ENCODE measurements around the gene ATF7IP2. TPM values are rescaled to one million over a fixed set of nuclear protein-coding genes. Genes with fewer than 3 reads are reported as not detected.
"Not testable (repeated sequence)": the region's sequence is repeated elsewhere in the genome, so short reads cannot be mapped to it uniquely, and the experiment has no call there.

The ATF7IP2 gene
- total RNA-seq, 1 donor from 2014 or later: 15.3 TPM

GRCh38 chr16:10391339-10391738, 5.5 kb downstream of the ATF7IP2 start:
- Mint-ChIP-seq H3K27me3 (ENCODE audit: unreplicated experiment) (peaks cover 2% of the 10 kb centered on the region), H3K27ac (ENCODE audit: unreplicated experiment) (no peak overlapping the region), H3K4me3 (ENCODE audit: unreplicated experiment) (no peak overlapping the region), H3K9me3 (ENCODE audit: unreplicated experiment) (no peaks in the 10 kb centered on the region), H3K36me3 (ENCODE audit: low read depth, unreplicated experiment) (peaks cover 10% of the 10 kb centered on the region), H3K4me1 (ENCODE audit: unreplicated experiment) (peaks cover 16% of the 10 kb centered on the region)
- DNase-seq (ENCODE audit: low spot score): no peak
- no peak for TF ChIP-seq CTCF (IDR thresholded peaks at IDR 0.05; ENCODE audit: unreplicated experiment)

- TF ChIP-seq CTCF (IDR thresholded peaks at IDR 0.05; ENCODE audit: unreplicated experiment): no peak
- DNase-seq (ENCODE audit: low spot score): no peak
- Mint-ChIP-seq H3K27ac (ENCODE audit: unreplicated experiment) (no peak overlapping the region), H3K27me3 (ENCODE audit: unreplicated experiment) (no peaks in the 10 kb centered on the region), H3K36me3 (ENCODE audit: low read depth, unreplicated experiment) (peaks cover 37% of the 10 kb centered on the region), H3K4me1 (ENCODE audit: unreplicated experiment) (peaks cover 11% of the 10 kb centered on the region), H3K9me3 (ENCODE audit: unreplicated experiment) (peaks cover 12% of the 10 kb centered on the region), H3K4me3 (ENCODE audit: unreplicated experiment) (no peak overlapping the region)
These were observed 17.1 kb downstream of the ATF7IP2 start for GRCh38 chr16:10402975-10403374.

GRCh38 chr16:10405386-10405939, 19.6 kb downstream of the ATF7IP2 start:
- no peak for TF ChIP-seq CTCF (IDR thresholded peaks at IDR 0.05; ENCODE audit: unreplicated experiment)
- H3K4me3 Mint-ChIP-seq (ENCODE audit: unreplicated experiment): peak overlapping the region; percentile 80
- H3K27ac Mint-ChIP-seq (ENCODE audit: unreplicated experiment): peak overlapping the region; percentile 85
- H3K4me1 Mint-ChIP-seq (ENCODE audit: unreplicated experiment): peaks cover 11% of the 10 kb centered on the region
- H3K36me3 Mint-ChIP-seq (ENCODE audit: low read depth, unreplicated experiment): peaks cover 59% of the 10 kb centered on the region
- no peaks in the 10 kb centered on the region for H3K27me3 Mint-ChIP-seq (ENCODE audit: unreplicated experiment)
- no peak for DNase-seq (ENCODE audit: low spot score)
- peaks cover 20% of the 10 kb centered on the region for H3K9me3 Mint-ChIP-seq (ENCODE audit: unreplicated experiment)

- H3K4me1 Mint-ChIP-seq (ENCODE audit: unreplicated experiment): peaks cover 5% of the 10 kb centered on the region
- H3K4me3 Mint-ChIP-seq (ENCODE audit: unreplicated experiment): no peak overlapping the region
- no peak overlapping the region for H3K27ac Mint-ChIP-seq (ENCODE audit: unreplicated experiment)
- peaks cover 20% of the 10 kb centered on the region for H3K9me3 Mint-ChIP-seq (ENCODE audit: unreplicated experiment)
- no peak for DNase-seq (ENCODE audit: low spot score)
- no peak for TF ChIP-seq CTCF (IDR thresholded peaks at IDR 0.05; ENCODE audit: unreplicated experiment)
- no peaks in the 10 kb centered on the region for H3K27me3 Mint-ChIP-seq (ENCODE audit: unreplicated experiment)
- peaks cover 54% of the 10 kb centered on the region for H3K36me3 Mint-ChIP-seq (ENCODE audit: low read depth, unreplicated experiment)
These were observed 23.0 kb downstream of the ATF7IP2 start for GRCh38 chr16:10408824-10409381.

GRCh38 chr16:10409713-10410112, 23.9 kb downstream of the ATF7IP2 start:
- peaks cover 54% of the 10 kb centered on the region for H3K36me3 Mint-ChIP-seq (ENCODE audit: low read depth, unreplicated experiment)
- H3K9me3 Mint-ChIP-seq (ENCODE audit: unreplicated experiment): peaks cover 20% of the 10 kb centered on the region
- not testable (repeated sequence) for H3K4me3 Mint-ChIP-seq (ENCODE audit: unreplicated experiment); H3K27me3 Mint-ChIP-seq (ENCODE audit: unreplicated experiment); H3K27ac Mint-ChIP-seq (ENCODE audit: unreplicated experiment); DNase-seq (ENCODE audit: low spot score); H3K4me1 Mint-ChIP-seq (ENCODE audit: unreplicated experiment)
